GM18951 (cell line): ENCODE results near the gene DCX.

Experiments
- POLR2A ChIP-seq: IDR thresholded peaks from 4 replicates; pipeline ENCODE4 v1.6.1; 2011; ENCODE audit warnings: mild to moderate bottlenecking; ENCODE audit not compliant: insufficient read length, insufficient read depth; ENCODE audit errors: extremely low read depth
- in situ Hi-C: fragments of 300-500 bp; cut with MboI; formaldehyde crosslinking; loops from one replicate; pipeline ENCODE4 v1.12.0; 2022; ENCODE audit warnings: low sequenced_read_pairs, mixed read lengths, inconsistent platforms; ENCODE audit not compliant: unreplicated experiment

DCX gene

GRCh38 chrX:111319451-111319850 lies 92.5 kb downstream of the DCX start:
- in situ Hi-C loops: no loop called here
- no peak for TF ChIP-seq POLR2A

GRCh38 chrX:111318901-111319300 lies 93.1 kb downstream of the DCX start:
- TF ChIP-seq POLR2A: no peak
- in situ Hi-C loops: no loop called here

- in situ Hi-C loops: no loop called here
- no peak for TF ChIP-seq POLR2A
These were observed 102.9 kb downstream of the DCX start for GRCh38 chrX:111309083-111309482.

- TF ChIP-seq POLR2A: no peak
- in situ Hi-C loops: no loop called here
These were observed 104.0 kb downstream of the DCX start for GRCh38 chrX:111308039-111308438.

- in situ Hi-C loops: no loop called here
- no peak for TF ChIP-seq POLR2A
These were observed 109.7 kb downstream of the DCX start for GRCh38 chrX:111302284-111302683.

GRCh38 chrX:111288841-111289240 lies 123.2 kb downstream of the DCX start:
- in situ Hi-C loops: no loop called here
- TF ChIP-seq POLR2A: no peak

- TF ChIP-seq POLR2A: no peak
- in situ Hi-C loops: no loop called here
These were observed 127.2 kb downstream of the DCX start for GRCh38 chrX:111284631-111285293.

- TF ChIP-seq POLR2A: no peak
- in situ Hi-C loops: no loop called here
These were observed 128.5 kb downstream of the DCX start for GRCh38 chrX:111283446-111283845.

GRCh38 chrX:111282991-111283390 lies 129.0 kb downstream of the DCX start:
- TF ChIP-seq POLR2A: no peak
- in situ Hi-C loops: no loop called here

GRCh38 chrX:111282139-111282538 lies 129.9 kb downstream of the DCX start:
- no peak for TF ChIP-seq POLR2A
- in situ Hi-C loops: no loop called here

GRCh38 chrX:111270339-111270738 lies 141.7 kb downstream of the DCX start, which contains the start of gene CAPN6:
Gene CAPN6 (minus strand): TSS chrX:111270483. CDS start chrX:111263936, 6,547 bp downstream.
- in situ Hi-C loops: no loop called here
- no peak for TF ChIP-seq POLR2A

GRCh38 chrX:111268506-111268905 lies 143.5 kb downstream of the DCX start:
- in situ Hi-C loops: no loop called here
- no peak for TF ChIP-seq POLR2A

- TF ChIP-seq POLR2A: no peak
- in situ Hi-C loops: no loop called here
These were observed 146.5 kb downstream of the DCX start for GRCh38 chrX:111265486-111265885.

- no peak for TF ChIP-seq POLR2A
These were observed 147.6 kb downstream of the DCX start for GRCh38 chrX:111264385-111264784.

GRCh38 chrX:111262086-111262485 lies 149.9 kb downstream of the DCX start:
- TF ChIP-seq POLR2A: no peak
- in situ Hi-C loops: no loop called here

More at GRCh38 chrX:111264385-111264784, 147.6 kb downstream of the DCX start:
- in situ Hi-C loops: no loop called here
